ENCODE data around the gene KRT5.
"Not testable (repeated sequence)": the region's sequence is repeated elsewhere in the genome, so short reads cannot be mapped to it uniquely, and the experiment has no call there.

The KRT5 gene

GRCh38 chr12:52493172-52493571 lies 27.0 kb downstream of the KRT5 start, which contains the start of gene KRT6A:
TSS of gene KRT6A (minus strand) at chr12:52493257. CDS start at chr12:52493188, 69 bp downstream.
- no peaks in the 10 kb centered on the region for H3K4me1 ChIP-seq (ENCODE audit: low read depth, poor library complexity, severe bottlenecking)
- no peaks in the 10 kb centered on the region for H3K36me3 ChIP-seq (ENCODE audit: insufficient read depth)
- H3K79me2 ChIP-seq (ENCODE audit: insufficient read depth, low read depth), result no peaks in the 10 kb centered on the region
- no peak for TF ChIP-seq CTCF (conservative IDR thresholded peaks at IDR 0.05; ENCODE audit: low read depth, low read length)
- no peak within 1 kb of the TSS for H3K27ac ChIP-seq
- H3K4me3 ChIP-seq (IDR thresholded peaks at IDR 0.05; ENCODE audit: insufficient read depth, low read depth, low read length), result no peak within 1 kb of the TSS
- H3K4me2 ChIP-seq, result no peak within 1 kb of the TSS
- no peaks in the 10 kb centered on the region for H4K20me1 ChIP-seq (ENCODE audit: insufficient read depth)
- H3K9ac ChIP-seq, result no peak within 1 kb of the TSS
- H3K27me3 ChIP-seq (ENCODE audit: insufficient read depth, low read depth), result peaks cover 15% of the 10 kb centered on the region; the same call in 1 of the 2 replicates
- H2AFZ ChIP-seq (ENCODE audit: low read depth), result no peak within 1 kb of the TSS

- not testable (repeated sequence) for H3K4me1 ChIP-seq (ENCODE audit: low read depth, poor library complexity, severe bottlenecking); H4K20me1 ChIP-seq (ENCODE audit: insufficient read depth); H3K36me3 ChIP-seq (ENCODE audit: insufficient read depth); H2AFZ ChIP-seq (ENCODE audit: low read depth); H3K9ac ChIP-seq; H3K27ac ChIP-seq; H3K79me2 ChIP-seq (ENCODE audit: insufficient read depth, low read depth); H3K4me2 ChIP-seq; H3K4me3 ChIP-seq (IDR thresholded peaks at IDR 0.05; ENCODE audit: insufficient read depth, low read depth, low read length)
- H3K27me3 ChIP-seq (ENCODE audit: insufficient read depth, low read depth), result peaks cover 15% of the 10 kb centered on the region; the same call in 1 of the 2 replicates
Observed at GRCh38 chr12:52492405-52492804, 27.8 kb downstream of the KRT5 start.

- not testable (repeated sequence) for H3K4me3 ChIP-seq (IDR thresholded peaks at IDR 0.05; ENCODE audit: insufficient read depth, low read depth, low read length); H3K4me2 ChIP-seq; H3K4me1 ChIP-seq (ENCODE audit: low read depth, poor library complexity, severe bottlenecking); H3K79me2 ChIP-seq (ENCODE audit: insufficient read depth, low read depth); H3K36me3 ChIP-seq (ENCODE audit: insufficient read depth); H2AFZ ChIP-seq (ENCODE audit: low read depth); H4K20me1 ChIP-seq (ENCODE audit: insufficient read depth); H3K9ac ChIP-seq; H3K27ac ChIP-seq
- peaks cover 15% of the 10 kb centered on the region; the same call in 1 of the 2 replicates for H3K27me3 ChIP-seq (ENCODE audit: insufficient read depth, low read depth)
Observed at GRCh38 chr12:52491495-52491894, 28.7 kb downstream of the KRT5 start.

DNA sequence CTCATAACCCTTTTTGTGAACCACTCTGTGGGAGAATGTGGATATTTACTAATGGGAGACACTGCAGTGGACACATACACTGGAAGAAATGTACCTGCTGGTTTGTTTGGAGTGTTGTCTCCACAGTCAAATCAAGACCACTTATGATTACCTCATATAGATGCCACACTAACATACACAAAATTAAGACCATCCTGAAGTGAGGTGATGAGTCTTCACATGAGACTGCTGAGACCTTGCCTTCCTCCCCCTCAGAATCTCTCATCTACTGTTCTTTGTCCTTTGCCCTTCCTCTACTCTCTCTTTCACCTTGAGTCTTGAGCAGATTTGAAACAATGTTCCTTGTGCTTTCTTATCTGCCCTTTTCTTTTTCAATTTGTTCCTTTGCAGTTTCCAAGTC lies 31.5 kb downstream of the KRT5 start:
- Histone ChIP-seq H3K27me3 (ENCODE audit: insufficient read depth, low read depth) (peaks cover 15% of the 10 kb centered on the region; the same call in 1 of the 2 replicates), H3K4me2 (no peak overlapping the region), H3K79me2 (ENCODE audit: insufficient read depth, low read depth) (no peaks in the 10 kb centered on the region), H4K20me1 (ENCODE audit: insufficient read depth) (no peaks in the 10 kb centered on the region), H3K9ac (no peak overlapping the region), H3K4me1 (ENCODE audit: low read depth, poor library complexity, severe bottlenecking) (no peaks in the 10 kb centered on the region), H2AFZ (ENCODE audit: low read depth) (no peak overlapping the region), H3K4me3 (IDR thresholded peaks at IDR 0.05; ENCODE audit: insufficient read depth, low read depth, low read length) (no peak overlapping the region), H3K27ac (no peak overlapping the region), H3K36me3 (ENCODE audit: insufficient read depth) (no peaks in the 10 kb centered on the region)
- no peak for TF ChIP-seq CTCF (conservative IDR thresholded peaks at IDR 0.05; ENCODE audit: low read depth, low read length)

GRCh38 chr12:52487744-52488443 lies 32.3 kb downstream of the KRT5 start:
- H3K9ac ChIP-seq; H3K36me3 ChIP-seq (ENCODE audit: insufficient read depth); H3K4me3 ChIP-seq (IDR thresholded peaks at IDR 0.05; ENCODE audit: insufficient read depth, low read depth, low read length); H2AFZ ChIP-seq (ENCODE audit: low read depth); H3K4me2 ChIP-seq; H3K27ac ChIP-seq; H3K79me2 ChIP-seq (ENCODE audit: insufficient read depth, low read depth); H3K4me1 ChIP-seq (ENCODE audit: low read depth, poor library complexity, severe bottlenecking); H4K20me1 ChIP-seq (ENCODE audit: insufficient read depth): not testable (repeated sequence)
- H3K27me3 ChIP-seq (ENCODE audit: insufficient read depth, low read depth), result peaks cover 15% of the 10 kb centered on the region; the same call in 1 of the 2 replicates

GRCh38 chr12:52487211-52487610 lies 33.0 kb downstream of the KRT5 start:
- Histone ChIP-seq H3K79me2 (ENCODE audit: insufficient read depth, low read depth) (no peaks in the 10 kb centered on the region), H3K36me3 (ENCODE audit: insufficient read depth) (no peaks in the 10 kb centered on the region), H3K27me3 (ENCODE audit: insufficient read depth, low read depth) (peaks cover 12% of the 10 kb centered on the region; the same call in 1 of the 2 replicates), H3K9ac (no peak overlapping the region), H3K27ac (no peak overlapping the region), H3K4me1 (ENCODE audit: low read depth, poor library complexity, severe bottlenecking) (no peaks in the 10 kb centered on the region), H3K4me2 (no peak overlapping the region), H2AFZ (ENCODE audit: low read depth) (no peak overlapping the region), H3K4me3 (IDR thresholded peaks at IDR 0.05; ENCODE audit: insufficient read depth, low read depth, low read length) (no peak overlapping the region), H4K20me1 (ENCODE audit: insufficient read depth) (no peaks in the 10 kb centered on the region)
- TF ChIP-seq CTCF (conservative IDR thresholded peaks at IDR 0.05; ENCODE audit: low read depth, low read length), result no peak

All from KMS-11 (cell line).